Endothelial cell of umbilical vein (primary cell): ENCODE data around the gene SHISA6. TPM values are rescaled to one million over a fixed set of nuclear protein-coding genes. Genes with fewer than 3 reads are reported as not detected.

Experiments
- BruUV-seq: library from RNA; stranded (reverse); fragments of 400-500 nt; replicated peaks from 2 replicates; lab custom pipeline; 2021; lab: Mats Ljungman, UMichigan
- CTCF ChIA-PET: fragments of 300-600, 350-600 bp; sonication (Branson Sonifier 250); formaldehyde crosslinking; loops from one replicate; lab custom pipeline; 2021; ENCODE audit warnings: antibody characterized with exemption, inconsistent platforms; lab: Charles Lee
- POLR2A ChIA-PET: fragments of 300-600, 350-600 bp; sonication (Branson Sonifier 250); formaldehyde crosslinking; loops from one replicate; lab custom pipeline; 2021; ENCODE audit warnings: antibody characterized with exemption, inconsistent platforms; lab: Charles Lee
- DNase-seq: peaks from one replicate; pipeline ENCODE4 v3.0.0-alpha.2; 2011; ENCODE audit warnings: low read depth, low spot score
- FAIRE-seq: peaks from 2 replicates; lab custom pipeline; 2011; peaks lifted over from hg19 to GRCh38; lab: Jason Lieb, UNC
- H2AFZ ChIP-seq: 2 replicates; pipeline ENCODE4 v1.6.0; 2012; ENCODE audit warnings: low read depth, low read length, control low read depth, inconsistent platforms
- H3K27ac ChIP-seq: 2 replicates; pipeline ENCODE4 v1.5.1; 2011; ENCODE audit warnings: low read depth, mild to moderate bottlenecking, control low read depth, low read length, moderate library complexity; ENCODE audit not compliant: insufficient read depth
- H3K27me3 ChIP-seq, 2 experiments: 2 replicates each; pipeline versions ENCODE4 v1.6.0 to v1.6.1; 2011; ENCODE audit warnings: low read length in 2 of 2, mixed read lengths in 1 of 2; ENCODE audit not compliant: control insufficient read depth in 2 of 2, insufficient read depth in 2 of 2
- H3K36me3 ChIP-seq, 2 experiments: 2 replicates in 1 of 2; 3 replicates in 1 of 2; pipeline ENCODE4 v1.5.1; 2011; ENCODE audit warnings: low read length in 2 of 2, mild to moderate bottlenecking in 1 of 2, moderate library complexity in 1 of 2; ENCODE audit not compliant: control insufficient read depth in 2 of 2, insufficient read depth in 2 of 2; ENCODE audit errors: extremely low read depth in 1 of 2
- H3K4me1 ChIP-seq: 3 replicates; pipeline ENCODE4 v1.5.1; 2011; ENCODE audit warnings: mild to moderate bottlenecking, low read length; ENCODE audit not compliant: control insufficient read depth, insufficient read depth; ENCODE audit errors: extremely low read depth
- H3K4me2 ChIP-seq: 2 replicates; pipeline ENCODE4 v1.6.1; 2011; ENCODE audit warnings: low read length, control low read depth, mixed read lengths; ENCODE audit not compliant: insufficient read depth
- H3K4me3 ChIP-seq, 3 experiments: fragments of 200-600 bp in 1 of 3; sonication (generic), shearing (Covaris generic) in 1 of 3; replicated peaks in 1 of 3; 2 replicates each; pipeline ENCODE4 v1.5.1; 2011 to 2016; ENCODE audit warnings: control low read depth in 3 of 3, low read length in 3 of 3, mild to moderate bottlenecking in 2 of 3, inconsistent platforms in 1 of 3, low read depth in 1 of 3, moderate library complexity in 1 of 3; ENCODE audit not compliant: insufficient read depth in 1 of 3
- H3K79me2 ChIP-seq: 2 replicates; pipeline ENCODE4 v1.6.0; 2012; ENCODE audit warnings: low read length, inconsistent platforms; ENCODE audit not compliant: control insufficient read depth, insufficient read depth
- H3K9ac ChIP-seq: replicated peaks from 2 replicates; pipeline ENCODE3; 2011; ENCODE audit warnings: low read length, control low read depth; ENCODE audit not compliant: insufficient read depth; ENCODE audit errors: extremely low read depth
- H3K9me1 ChIP-seq: replicated peaks from 3 replicates; pipeline ENCODE4 v1.6.0; 2011; ENCODE audit warnings: mild to moderate bottlenecking, low read length; ENCODE audit not compliant: control insufficient read depth, insufficient read depth; ENCODE audit errors: extremely low read depth
- H3K9me3 ChIP-seq: replicated peaks from 2 replicates; pipeline ENCODE4 v1.5.1; 2012; ENCODE audit warnings: low read length, inconsistent platforms; ENCODE audit not compliant: control insufficient read depth, insufficient read depth
- H4K20me1 ChIP-seq: replicated peaks from 2 replicates; pipeline ENCODE3; 2011; ENCODE audit warnings: mild to moderate bottlenecking, low read length; ENCODE audit not compliant: control insufficient read depth, insufficient read depth; ENCODE audit errors: extremely low read depth
- CTCF ChIP-seq, 2 donors: IDR thresholded peaks; 1 replicate in 1 of 2; 2 replicates in 1 of 2; pipeline ENCODE4 v1.5.1; 2011; ENCODE audit warnings: low read length in 2 of 2, mild to moderate bottlenecking in 2 of 2, moderate library complexity in 2 of 2, control low read depth in 1 of 2, inconsistent platforms in 1 of 2, low read depth in 1 of 2; ENCODE audit not compliant: insufficient read depth in 1 of 2; ENCODE audit errors: extremely low read depth in 1 of 2
- EZH2 ChIP-seq: IDR thresholded peaks from 2 replicates; pipeline ENCODE4 v1.6.1; 2012; ENCODE audit warnings: borderline replicate concordance, low read depth, mild to moderate bottlenecking, moderate library complexity, low read length, inconsistent platforms; ENCODE audit not compliant: severe bottlenecking
- FOS ChIP-seq: IDR thresholded peaks from 2 replicates; pipeline ENCODE4 v1.6.1; 2011; ENCODE audit warnings: mild to moderate bottlenecking, low read length, moderate library complexity, borderline replicate concordance; ENCODE audit not compliant: insufficient read depth
- GATA2 ChIP-seq: IDR thresholded peaks from 2 replicates; pipeline ENCODE4 v1.7.0; 2011; ENCODE audit warnings: low read depth, mild to moderate bottlenecking, moderate library complexity, mixed read lengths, low read length; ENCODE audit not compliant: insufficient read length, insufficient read depth
- JUN ChIP-seq: IDR thresholded peaks from 2 replicates; pipeline ENCODE4 v1.6.1; 2011; ENCODE audit warnings: borderline replicate concordance, low read depth; ENCODE audit not compliant: insufficient read length, insufficient read depth
- MAX ChIP-seq: IDR thresholded peaks from 2 replicates; pipeline ENCODE4 v1.6.1; 2011; ENCODE audit not compliant: insufficient read depth, insufficient read length
- MYC ChIP-seq: IDR thresholded peaks from one replicate; pipeline ENCODE4 v1.6.1; 2011; ENCODE audit warnings: mild to moderate bottlenecking, low read depth, low read length
- POLR2A ChIP-seq: IDR thresholded peaks from 2 replicates; pipeline ENCODE4 v1.6.1; 2012; ENCODE audit warnings: low read depth, mild to moderate bottlenecking, control low read depth, low read length
- POLR2AphosphoS5 ChIP-seq: IDR thresholded peaks from 2 replicates; pipeline ENCODE4 v1.6.1; 2012; ENCODE audit warnings: low read depth, mild to moderate bottlenecking, control low read depth, low read length, moderate library complexity; ENCODE audit not compliant: insufficient read depth
- dilution Hi-C: fragments of 300-500 bp; cut with MboI; formaldehyde crosslinking; loops from one replicate; pipeline ENCODE4 v1.15.0; 2019; ENCODE audit warnings: low sequenced_read_pairs; ENCODE audit not compliant: extremely low pct_ligation_motif_present
- intact Hi-C: fragments of 100-400 bp; cut with micrococcal nuclease; formaldehyde crosslinking; loops from one replicate; pipeline ENCODE4 v1.10.0; 2022
- polyA plus RNA-seq, 4 experiments: library from polyadenylated mRNA; depleted of rRNA in 3 of 4; stranded (reverse) in 3 of 4; unstranded in 1 of 4; fragments of >200 nt; gene quantifications; 2 replicates each; pipeline versions ENCODE4 v1.2.1 to v1.2.3, GENCODE V29; 2011 to 2012; ENCODE audit warnings: missing spikeins in 1 of 4
- total RNA-seq: library from RNA; stranded (reverse); gene quantifications from 2 replicates; pipeline ENCODE4 v1.2.3, GENCODE V29; 2021

SHISA6 gene
- total and polyA plus RNA-seq, 2 donors (not counting 3 experiments of a cell fraction or from before 2014, with no cell fraction given): not detected

DNA sequence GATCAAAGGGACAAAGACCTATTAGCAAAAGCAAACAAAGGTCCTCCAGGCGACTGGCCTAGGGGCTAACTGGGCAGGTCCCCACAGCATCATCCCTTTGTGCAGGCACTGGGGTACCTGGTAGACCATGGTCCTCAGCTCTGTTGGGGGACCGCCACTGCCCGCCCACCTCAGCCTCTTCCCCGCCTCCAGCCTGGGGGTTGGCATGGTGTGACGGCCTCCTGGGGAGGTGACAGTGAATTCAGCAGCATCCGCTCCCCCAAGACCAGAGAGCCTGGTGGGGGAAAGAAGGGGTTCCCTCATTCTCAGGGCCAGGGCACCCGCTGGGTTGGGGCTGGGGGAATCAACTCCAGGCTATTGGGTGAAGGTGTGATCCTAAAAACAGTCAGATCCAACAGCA lies 318.6 kb downstream of the SHISA6 start:
- dilution Hi-C loops: no loop called here
- Histone ChIP-seq H3K4me1 (no peaks in the 10 kb centered on the region), H4K20me1 (no peaks in the 10 kb centered on the region), H3K27me3 (no peaks in the 10 kb centered on the region), H3K9me1 (no peaks in the 10 kb centered on the region), H3K27ac (no peak overlapping the region), H3K36me3 (no peaks in the 10 kb centered on the region), H3K79me2 (no peaks in the 10 kb centered on the region), H2AFZ (no peak overlapping the region), H3K9ac (no peak overlapping the region), H3K4me2 (no peak overlapping the region), H3K4me3 (no peak overlapping the region), H3K9me3 (peaks cover 7% of the 10 kb centered on the region)
- ChIA-PET POLR2A (no interaction called here), CTCF (no interaction called here)
- no peak for DNase-seq
- intact Hi-C loops: no loop called here
- no TSS peak for BruUV-seq
- TF ChIP-seq EZH2 (no peak), MAX (no peak), CTCF (IDR thresholded peaks at IDR 0.05; ENCODE audit: extremely low read depth in 1 of 2, insufficient read depth in 1 of 2, low read depth in 1 of 2, low read length in 2 of 2) (no peak), MYC (no peak), FOS (no peak), POLR2A (no peak), POLR2AphosphoS5 (no peak), JUN (no peak), GATA2 (no peak)
- FAIRE-seq: no peak
